OCI-LY1 (cell line): ENCODE data around the gene FAM228B.

Experiments used
- H2AFZ ChIP-seq: fragments of 200-600 bp; sonication (generic), shearing (Covaris generic); 2 replicates; pipeline ENCODE4 v1.6.0; 2014; ENCODE audit warnings: antibody characterized with exemption, mild to moderate bottlenecking, low read length
- H3F3A ChIP-seq: fragments of 200-600 bp; sonication (generic), shearing (Covaris generic); 2 replicates; pipeline ENCODE4 v1.6.0; 2014; ENCODE audit warnings: mild to moderate bottlenecking, antibody characterized with exemption, low read length, moderate library complexity; ENCODE audit not compliant: insufficient read depth
- H3K27ac ChIP-seq: fragments of 200-600 bp; sonication (generic); 2 replicates; pipeline ENCODE4 v1.5.1; 2014; ENCODE audit warnings: low read length, mixed run types, mild to moderate bottlenecking, low read depth; ENCODE audit not compliant: poor library complexity, severe bottlenecking
- H3K27me3 ChIP-seq: fragments of 200-600 bp; sonication (generic); 2 replicates; pipeline ENCODE4 v1.6.0; 2014; ENCODE audit warnings: antibody characterized with exemption, mild to moderate bottlenecking, low read length, moderate library complexity; ENCODE audit not compliant: insufficient read depth
- H3K36me3 ChIP-seq: fragments of 200-600 bp; sonication (generic); 2 replicates; pipeline ENCODE4 v1.6.1; 2014; ENCODE audit warnings: mild to moderate bottlenecking, antibody characterized with exemption, low read length, moderate library complexity, mixed read lengths; ENCODE audit not compliant: insufficient read depth
- H3K4me1 ChIP-seq: fragments of 200-600 bp; sonication (generic); 2 replicates; pipeline ENCODE4 v1.5.1; 2014; ENCODE audit warnings: mild to moderate bottlenecking, low read length, moderate library complexity; ENCODE audit not compliant: insufficient read depth, severe bottlenecking
- H3K4me2 ChIP-seq: fragments of 200-600 bp; sonication (generic), shearing (Covaris generic); 2 replicates; pipeline ENCODE4 v1.6.1; 2014; ENCODE audit warnings: low read length
- H3K4me3 ChIP-seq: fragments of 200-600 bp; sonication (generic); 2 replicates; pipeline ENCODE4 v1.5.1; 2014; ENCODE audit warnings: low read length, low read depth, mild to moderate bottlenecking, mixed read lengths; ENCODE audit not compliant: poor library complexity, severe bottlenecking
- H3K79me2 ChIP-seq: fragments of 200-600 bp; shearing (Covaris generic); 2 replicates; pipeline ENCODE4 v1.6.1; 2016; ENCODE audit warnings: mixed run types, low read length, mixed read lengths; ENCODE audit not compliant: insufficient read depth
- H3K9ac ChIP-seq: fragments of 200-600 bp; sonication (generic), shearing (Covaris generic); 2 replicates; pipeline ENCODE4 v1.6.1; 2014; ENCODE audit warnings: mild to moderate bottlenecking, low read length, mixed read lengths
- H3K9me2 ChIP-seq: fragments of 200-600 bp; sonication (generic), shearing (Covaris generic); 2 replicates; pipeline ENCODE4 v1.6.1; 2014; ENCODE audit warnings: low read depth, mild to moderate bottlenecking, low read length, mixed read lengths
- H3K9me3 ChIP-seq: fragments of 200-600 bp; shearing (Covaris generic); 2 replicates; pipeline ENCODE4 v1.6.1; 2014; ENCODE audit warnings: low read length, mixed read lengths
- H4K20me1 ChIP-seq: fragments of 200-600 bp; sonication (generic), shearing (Covaris generic); 2 replicates; pipeline ENCODE4 v1.6.0; 2016; ENCODE audit warnings: mild to moderate bottlenecking, low read length; ENCODE audit not compliant: insufficient read depth
- EZH2 ChIP-seq: fragments of 200-600 bp; sonication (generic), shearing (Covaris generic); IDR thresholded peaks from 2 replicates; pipeline ENCODE4 v1.8.0; 2017; ENCODE audit warnings: borderline replicate concordance, mixed run types, mild to moderate bottlenecking, antibody characterized with exemption, low read length, moderate library complexity, mixed read lengths
- TF ChIP-seq, protein P1 (sequence below): fragments of 200-600 bp; sonication (generic), shearing (Covaris generic); IDR thresholded peaks from 2 replicates; pipeline ENCODE4 v1.5.1; 2017; ENCODE audit warnings: mild to moderate bottlenecking, antibody characterized with exemption, low read length, moderate library complexity, mixed read lengths

FAM228B gene

DNA sequence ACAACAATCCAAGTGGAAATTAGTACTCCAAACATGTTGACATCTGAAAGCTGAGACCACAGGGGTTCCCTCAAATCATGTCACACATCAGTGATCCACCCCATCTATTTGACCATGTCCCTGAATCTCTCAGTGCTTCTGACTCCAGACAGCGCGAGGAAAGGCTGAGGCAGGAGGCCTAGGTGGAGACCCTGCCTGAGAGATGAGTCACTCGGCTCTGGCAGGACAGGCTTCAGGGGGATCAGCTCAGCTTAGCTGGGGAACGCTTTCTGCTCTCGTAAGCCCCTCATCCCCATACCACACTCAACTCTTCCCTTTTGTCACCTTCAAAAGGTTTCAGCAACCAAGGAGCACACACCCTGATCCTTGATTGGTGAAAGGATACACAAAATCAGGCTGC lies 45.8 kb downstream of the FAM228B start:
- H3K36me3 ChIP-seq = no peaks in the 10 kb centered on the region
- H3F3A ChIP-seq = no peaks in the 10 kb centered on the region
- H3K9me3 ChIP-seq = no peaks in the 10 kb centered on the region
- no peaks in the 10 kb centered on the region for H3K79me2 ChIP-seq
- TF ChIP-seq, protein P1, sequence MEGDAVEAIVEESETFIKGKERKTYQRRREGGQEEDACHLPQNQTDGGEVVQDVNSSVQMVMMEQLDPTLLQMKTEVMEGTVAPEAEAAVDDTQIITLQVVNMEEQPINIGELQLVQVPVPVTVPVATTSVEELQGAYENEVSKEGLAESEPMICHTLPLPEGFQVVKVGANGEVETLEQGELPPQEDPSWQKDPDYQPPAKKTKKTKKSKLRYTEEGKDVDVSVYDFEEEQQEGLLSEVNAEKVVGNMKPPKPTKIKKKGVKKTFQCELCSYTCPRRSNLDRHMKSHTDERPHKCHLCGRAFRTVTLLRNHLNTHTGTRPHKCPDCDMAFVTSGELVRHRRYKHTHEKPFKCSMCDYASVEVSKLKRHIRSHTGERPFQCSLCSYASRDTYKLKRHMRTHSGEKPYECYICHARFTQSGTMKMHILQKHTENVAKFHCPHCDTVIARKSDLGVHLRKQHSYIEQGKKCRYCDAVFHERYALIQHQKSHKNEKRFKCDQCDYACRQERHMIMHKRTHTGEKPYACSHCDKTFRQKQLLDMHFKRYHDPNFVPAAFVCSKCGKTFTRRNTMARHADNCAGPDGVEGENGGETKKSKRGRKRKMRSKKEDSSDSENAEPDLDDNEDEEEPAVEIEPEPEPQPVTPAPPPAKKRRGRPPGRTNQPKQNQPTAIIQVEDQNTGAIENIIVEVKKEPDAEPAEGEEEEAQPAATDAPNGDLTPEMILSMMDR = no peak
- no peak for TF ChIP-seq EZH2
- no peaks in the 10 kb centered on the region for H3K27me3 ChIP-seq
- no peaks in the 10 kb centered on the region for H3K4me1 ChIP-seq
- H4K20me1 ChIP-seq = no peaks in the 10 kb centered on the region
- H3K9me2 ChIP-seq = no peaks in the 10 kb centered on the region
- H2AFZ ChIP-seq = no peak overlapping the region
- H3K4me3 ChIP-seq = no peak overlapping the region
- no peak overlapping the region for H3K9ac ChIP-seq
- no peak overlapping the region for H3K27ac ChIP-seq
- H3K4me2 ChIP-seq = no peak overlapping the region

DNA sequence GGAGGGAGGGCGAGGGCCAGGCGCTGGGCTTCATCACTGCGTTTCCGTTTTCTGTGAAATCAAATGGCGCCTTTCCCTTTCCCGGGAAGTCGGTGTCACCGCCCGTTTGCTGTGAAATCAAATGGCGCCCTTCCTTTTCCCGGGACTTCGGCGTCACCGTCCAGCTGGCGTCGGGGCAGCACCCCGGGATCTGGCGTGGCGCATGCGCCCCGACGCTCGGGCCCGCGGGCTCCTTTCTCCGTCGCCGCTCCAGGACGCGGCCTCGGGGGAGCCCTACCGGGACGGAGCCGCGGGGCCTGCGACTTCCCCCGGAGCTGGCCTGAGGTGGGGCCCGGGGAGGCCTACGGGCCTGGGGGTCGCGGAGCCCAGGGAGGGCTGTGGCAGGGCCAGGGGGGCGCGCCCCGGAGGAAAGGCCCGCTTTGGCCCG lies 51.6 kb downstream of the FAM228B start, which contains the start of gene FAM228A:
Gene FAM228A, plus strand, starts transcription at position 203 of the 427 bp plus-strand sequence. CDS start 428 bp downstream, outside the sequence.
- Histone ChIP-seq H3F3A (no peaks in the 10 kb centered on the region), H3K9me2 (no peaks in the 10 kb centered on the region), H4K20me1 (no peaks in the 10 kb centered on the region), H3K4me2 (no peak within 1 kb of the TSS), H3K4me3 (no peak within 1 kb of the TSS), H2AFZ (no peak within 1 kb of the TSS), H3K27ac (no peak within 1 kb of the TSS), H3K9ac (no peak within 1 kb of the TSS), H3K36me3 (no peaks in the 10 kb centered on the region), H3K79me2 (no peaks in the 10 kb centered on the region), H3K9me3 (no peaks in the 10 kb centered on the region), H3K4me1 (no peaks in the 10 kb centered on the region), H3K27me3 (no peaks in the 10 kb centered on the region)
- TF ChIP-seq, protein P1 = no peak
- TF ChIP-seq EZH2 = no peak

DNA sequence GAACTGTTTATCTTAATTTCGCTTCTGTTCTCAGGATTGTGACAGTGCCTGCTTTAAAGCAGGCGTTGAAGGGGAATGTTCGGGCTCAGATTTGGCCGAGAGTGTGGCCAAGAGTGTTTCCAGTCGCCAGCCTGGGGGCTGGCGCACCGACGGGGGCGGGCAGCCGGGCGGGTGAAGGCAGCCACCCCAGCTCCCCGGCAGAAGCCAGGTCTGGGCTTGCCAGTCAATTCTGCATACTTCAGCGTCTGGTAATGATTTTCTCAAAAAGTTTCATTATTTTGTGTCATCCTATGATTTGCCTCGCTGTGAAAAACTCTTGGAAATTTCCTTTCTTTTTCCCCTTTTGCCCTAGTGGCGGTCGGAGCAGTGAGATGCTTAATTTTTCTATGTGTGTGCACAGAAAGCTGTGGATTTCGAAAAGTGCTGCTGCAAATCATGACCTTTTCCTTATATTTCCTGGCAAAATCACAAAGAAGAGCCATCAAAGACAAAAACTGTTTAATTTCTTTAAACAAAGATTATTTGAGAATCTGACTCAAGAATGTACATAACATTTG lies 52.4 kb downstream of the FAM228B start:
- H3K9me2 ChIP-seq = no peaks in the 10 kb centered on the region
- H3K9ac ChIP-seq = no peak overlapping the region
- no peak overlapping the region for H3K4me3 ChIP-seq
- H3K36me3 ChIP-seq = no peaks in the 10 kb centered on the region
- H3K27ac ChIP-seq = no peak overlapping the region
- H3K4me2 ChIP-seq = no peak overlapping the region
- no peak overlapping the region for H2AFZ ChIP-seq
- no peaks in the 10 kb centered on the region for H4K20me1 ChIP-seq
- no peaks in the 10 kb centered on the region for H3K4me1 ChIP-seq
- TF ChIP-seq, protein P1 = no peak
- no peak for TF ChIP-seq EZH2
- no peaks in the 10 kb centered on the region for H3K27me3 ChIP-seq
- H3K79me2 ChIP-seq = no peaks in the 10 kb centered on the region
- no peaks in the 10 kb centered on the region for H3K9me3 ChIP-seq
- H3F3A ChIP-seq = no peaks in the 10 kb centered on the region
